Stimulated activated CD8-positive, alpha-beta memory T cell treated with anti-CD3 and anti-CD28 coated beads, Interleukin-7, amount 100 ng/mL, for 24 hours (primary cell): ENCODE data around the gene STK24.
"Not testable (repeated sequence)": the region's sequence is repeated elsewhere in the genome, so short reads cannot be mapped to it uniquely, and the experiment has no call there.

Source experiments
- DNase-seq: peaks from one replicate; pipeline ENCODE4 v3.0.0-alpha.2; 2020; ENCODE audit warnings: low read depth

The STK24 gene

DNA sequence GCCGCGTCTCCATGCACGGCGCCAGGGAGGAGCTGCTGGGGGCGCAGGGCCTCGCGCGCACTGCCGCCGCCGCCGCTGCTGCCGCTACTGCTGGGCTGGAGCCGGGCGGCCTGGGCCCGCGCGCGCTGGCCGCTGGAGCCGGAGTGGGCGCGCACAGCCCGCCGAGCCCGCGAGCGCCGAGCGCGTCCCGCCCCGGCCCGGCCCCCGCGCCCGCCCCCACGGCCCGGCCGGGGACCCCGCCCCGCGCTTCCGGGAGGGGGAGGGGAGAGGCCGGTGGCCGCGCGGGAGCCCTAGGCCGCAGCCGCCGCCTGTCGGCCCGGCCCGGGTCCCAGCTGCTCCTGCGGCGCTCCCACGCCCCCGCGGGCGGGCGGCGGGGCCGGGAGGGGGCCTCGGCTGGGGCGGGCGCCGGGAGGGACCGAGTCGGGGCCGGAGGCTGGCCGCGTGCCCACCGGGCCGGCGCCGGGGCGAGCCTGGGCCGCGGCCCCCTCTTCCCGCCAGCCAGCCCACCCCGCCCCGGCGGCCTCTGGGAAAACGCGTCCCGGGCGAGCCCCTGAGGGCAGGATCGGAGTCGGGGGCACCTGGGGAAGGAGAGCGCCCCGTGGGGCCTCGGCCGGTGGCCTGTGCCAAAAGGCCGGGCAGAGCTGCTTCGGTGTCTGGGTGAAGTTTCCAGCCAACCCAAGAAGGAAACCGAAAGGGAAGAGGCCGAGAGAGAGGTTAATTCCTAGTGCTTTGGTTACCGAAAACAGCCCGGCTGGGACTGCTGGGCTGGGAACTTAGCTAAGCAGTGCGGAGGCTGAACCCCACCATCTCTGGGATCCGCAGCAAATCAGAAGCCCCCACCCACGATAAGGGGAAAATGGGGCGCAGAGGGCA is at the start of gene STK24:
STK24 (minus strand) TSS at position 145 of the 873 bp plus-strand sequence. CDS start 321 bp downstream, outside the sequence.
- peak; percentile 27 for DNase-seq

GRCh38 chr13:98626298-98626935 is 49.5 kb upstream of the STK24 start:
- DNase-seq: no peak

DNA sequence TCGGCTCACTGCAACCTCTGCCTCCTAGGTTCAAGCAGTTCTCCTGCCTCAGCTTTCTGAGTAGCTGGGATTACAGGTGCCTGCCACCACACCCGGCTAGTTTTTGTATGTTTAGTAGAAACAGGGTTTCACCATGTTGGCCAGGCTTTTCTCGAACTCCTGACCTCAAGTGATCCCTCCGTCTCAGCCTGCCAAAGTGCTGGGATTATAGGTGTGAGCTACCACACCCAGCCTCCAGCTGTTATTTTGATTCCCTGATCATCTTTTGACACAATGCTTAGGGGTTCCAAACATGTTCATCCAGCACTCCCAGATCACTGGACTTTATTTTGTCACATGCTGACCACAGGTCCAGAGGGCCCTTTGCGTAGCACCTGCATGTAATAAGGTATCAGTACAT is 47.7 kb upstream of the STK24 start:
- DNase-seq: not testable (repeated sequence)

- no peak for DNase-seq
These were observed 46.0 kb upstream of the STK24 start for GRCh38 chr13:98622931-98623331.

DNA sequence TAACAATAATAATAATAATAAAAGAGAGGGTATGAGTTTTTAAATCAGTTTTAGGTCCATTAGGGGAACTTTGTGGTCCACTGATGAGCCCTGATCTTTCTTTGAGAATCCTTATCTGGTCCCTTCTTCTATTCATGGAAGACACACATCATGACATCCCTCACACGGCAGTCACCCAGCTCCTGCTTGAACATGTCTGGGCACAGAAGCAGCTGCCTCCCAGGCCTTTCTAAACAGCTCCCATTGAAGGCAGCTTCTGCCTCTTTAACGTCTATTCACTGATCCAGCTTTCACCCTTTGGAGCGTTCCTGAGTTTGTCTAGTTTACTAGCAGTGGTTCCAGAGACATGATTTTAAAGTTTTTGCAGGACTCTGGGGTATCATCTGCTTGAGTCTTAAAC is 42.6 kb upstream of the STK24 start:
- DNase-seq: no peak

GRCh38 chr13:98615595-98615994 is 38.7 kb upstream of the STK24 start:
- not testable (repeated sequence) for DNase-seq

DNA sequence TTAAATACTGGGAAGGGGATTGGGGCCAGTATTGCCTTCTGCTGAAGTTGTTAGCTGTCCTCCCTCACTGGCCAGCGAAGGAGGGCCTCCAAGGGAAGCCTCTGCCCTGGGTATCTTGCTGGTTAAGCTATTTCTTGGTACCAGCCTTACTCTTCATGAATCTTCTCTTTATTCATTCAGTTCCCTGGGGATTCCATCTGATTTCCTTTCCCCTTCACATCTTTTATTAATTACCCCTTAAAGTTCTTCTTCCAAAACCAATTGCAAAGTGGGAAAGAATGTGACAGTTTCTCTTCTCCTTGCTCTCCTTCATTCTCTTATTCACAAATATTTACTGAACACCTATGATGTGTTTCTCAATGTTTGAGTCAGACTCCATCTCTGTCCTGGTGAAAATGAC is 36.7 kb upstream of the STK24 start:
- DNase-seq: no peak

DNA sequence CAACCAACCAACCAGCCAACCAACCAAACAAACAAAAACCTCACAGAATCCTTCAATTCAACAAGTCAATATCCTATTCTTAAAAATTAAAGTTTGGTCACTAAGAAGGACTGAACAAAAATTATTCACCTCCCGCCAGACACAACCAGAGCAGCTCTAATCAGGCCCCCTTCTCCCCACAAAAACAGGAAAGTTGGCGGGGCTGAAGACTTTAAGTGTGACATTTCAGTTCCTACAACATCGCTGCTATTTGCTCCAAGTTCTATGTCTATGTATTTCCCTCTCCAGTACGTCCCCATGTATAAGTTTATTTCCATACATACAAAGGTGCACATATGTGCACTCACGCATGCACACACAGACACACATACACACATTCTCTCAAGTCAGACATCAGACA is 32.8 kb upstream of the STK24 start:
- no peak for DNase-seq

DNA sequence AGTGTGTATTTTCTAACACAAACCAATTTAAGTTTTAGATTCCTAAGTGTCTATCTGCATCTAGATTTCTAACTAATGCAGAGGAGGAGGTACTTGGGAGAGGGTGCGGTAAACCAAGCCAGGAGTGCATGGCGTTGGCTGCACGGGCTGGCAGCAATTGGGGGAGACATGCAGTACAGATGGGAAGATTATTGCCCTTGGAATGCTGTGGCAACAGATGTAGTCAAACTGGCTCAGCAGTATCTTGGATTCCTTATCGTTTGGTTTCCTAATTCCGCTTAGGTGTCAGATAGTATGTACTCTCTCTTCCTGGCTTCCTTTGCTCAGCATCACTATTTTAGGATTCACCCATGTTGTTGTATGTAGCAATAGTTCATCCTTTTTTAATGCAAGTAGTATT is 29.4 kb upstream of the STK24 start:
- DNase-seq: no peak

DNA sequence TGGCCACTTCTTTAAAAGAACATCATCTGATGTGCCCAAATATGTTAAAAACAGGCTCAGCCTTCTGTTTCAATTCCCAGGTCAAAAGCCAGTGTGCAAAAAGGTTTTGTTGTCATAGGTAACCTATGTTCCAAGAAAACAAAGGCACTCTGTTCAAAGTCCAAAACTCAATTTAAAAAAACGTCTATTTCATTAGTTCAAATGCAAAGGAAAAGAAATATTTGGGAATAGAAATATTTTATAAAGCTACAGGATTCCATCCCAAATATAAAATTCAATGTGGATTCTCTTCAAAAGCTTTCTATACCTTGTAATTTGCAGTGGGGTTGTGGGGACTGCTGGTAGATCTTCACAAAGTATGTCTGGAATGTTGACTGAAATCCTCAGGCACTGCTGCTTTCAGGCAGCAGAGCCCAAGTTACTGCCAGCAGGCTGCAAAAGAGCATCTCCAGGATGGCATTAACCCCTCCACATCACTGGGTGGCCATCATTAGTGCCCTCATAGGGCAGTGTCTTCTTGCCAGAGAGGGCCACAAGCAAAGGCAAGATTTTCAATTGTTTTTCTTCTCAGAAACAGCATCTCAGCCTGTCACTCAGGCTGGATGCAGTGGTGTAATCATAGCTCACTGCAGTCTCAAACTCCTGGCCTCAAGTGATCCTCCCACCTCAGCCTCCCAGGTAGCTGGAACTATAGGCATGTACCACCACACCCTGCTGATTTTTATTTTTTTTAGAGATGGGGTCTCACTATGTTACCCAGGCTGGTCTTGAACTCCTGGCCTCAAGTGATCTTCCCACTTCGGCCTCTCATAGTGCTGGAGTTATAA is 22.8 kb upstream of the STK24 start:
- DNase-seq: no peak

DNA sequence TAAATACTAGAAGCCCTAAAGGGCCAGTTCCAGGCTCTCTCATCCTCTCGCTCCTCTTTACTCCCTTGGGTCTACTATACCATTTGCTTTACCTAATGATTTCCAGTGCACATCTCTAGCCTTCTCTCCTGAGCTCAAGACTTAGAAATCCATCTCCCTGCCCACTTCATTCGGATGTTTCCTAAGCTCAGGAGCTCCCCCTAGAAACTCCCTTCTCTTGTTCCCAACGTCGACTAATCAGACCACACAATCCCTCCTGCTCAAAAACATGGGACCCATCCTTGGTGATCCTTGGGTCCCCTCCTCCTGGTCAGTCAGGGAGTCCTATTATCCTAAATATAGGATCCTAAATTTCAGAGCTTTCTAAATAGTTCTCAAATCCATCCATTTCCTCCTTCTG is 21.1 kb upstream of the STK24 start:
- DNase-seq: no peak

DNA sequence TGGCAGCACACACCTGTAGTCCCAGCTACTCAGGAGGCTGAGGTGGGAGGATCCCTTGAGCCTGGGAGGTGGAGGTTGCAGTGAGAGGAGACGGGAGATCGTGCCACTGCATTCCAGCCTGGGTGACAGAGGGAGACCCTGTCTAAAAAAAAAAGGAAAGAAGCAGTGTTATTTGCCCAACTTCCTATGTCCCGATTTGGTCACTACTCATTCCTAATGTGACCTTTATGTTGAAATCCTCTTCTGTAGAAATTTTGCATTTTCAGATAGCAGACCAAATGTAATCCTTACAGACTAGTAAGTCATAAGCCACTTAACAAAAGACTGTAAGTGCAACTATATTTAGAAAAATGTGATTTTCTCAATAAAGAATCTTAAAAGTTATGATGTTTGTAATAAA is 18.2 kb upstream of the STK24 start:
- no peak for DNase-seq

DNA sequence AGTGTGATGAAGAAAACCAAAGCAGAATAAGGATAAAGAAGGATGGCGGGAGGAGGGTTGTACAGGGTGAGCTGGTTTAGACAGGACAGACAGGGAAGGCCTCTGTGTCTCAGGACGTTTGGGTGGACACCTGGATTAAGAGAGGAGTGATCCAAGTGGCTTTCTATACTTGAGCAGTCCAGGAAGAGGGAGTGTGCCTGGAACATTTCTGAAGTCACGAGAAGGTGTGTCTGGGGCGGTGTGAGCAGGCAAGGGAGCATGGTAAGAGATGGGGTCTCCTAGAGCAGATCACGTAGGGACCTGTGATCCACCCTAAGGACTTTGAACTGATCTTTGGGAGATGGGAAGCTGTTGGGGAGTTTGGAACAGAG is 15.4 kb upstream of the STK24 start:
- DNase-seq: no peak

DNA sequence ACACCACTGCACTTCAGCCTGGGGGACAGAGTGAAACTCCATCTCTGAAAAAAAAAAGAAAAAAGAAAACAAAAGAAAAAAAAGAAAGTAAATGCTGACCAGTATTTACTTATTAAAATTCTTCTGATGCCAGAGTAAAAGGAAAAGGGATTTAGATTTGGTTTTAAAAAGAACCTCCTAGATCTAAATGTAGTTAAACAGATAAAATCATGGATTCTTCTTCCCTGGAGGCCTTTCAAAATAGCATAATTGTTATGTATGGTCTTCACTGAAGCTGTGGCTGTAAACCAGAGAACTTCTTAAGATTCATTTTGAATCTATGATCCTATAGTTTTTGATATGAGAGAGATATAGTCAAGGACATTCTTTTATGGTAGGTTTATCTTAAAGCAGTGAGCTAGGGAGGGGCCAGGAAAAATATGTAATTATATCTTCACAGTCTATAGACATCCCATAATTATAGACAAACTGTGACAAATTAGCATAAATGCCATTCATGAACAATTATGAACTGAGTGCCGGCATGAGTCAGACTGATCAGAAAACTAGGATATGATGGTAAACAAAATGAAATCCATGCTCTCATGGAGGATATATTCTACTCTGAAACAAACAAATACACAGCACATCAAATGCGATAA is 14.9 kb upstream of the STK24 start:
- no peak for DNase-seq

DNA sequence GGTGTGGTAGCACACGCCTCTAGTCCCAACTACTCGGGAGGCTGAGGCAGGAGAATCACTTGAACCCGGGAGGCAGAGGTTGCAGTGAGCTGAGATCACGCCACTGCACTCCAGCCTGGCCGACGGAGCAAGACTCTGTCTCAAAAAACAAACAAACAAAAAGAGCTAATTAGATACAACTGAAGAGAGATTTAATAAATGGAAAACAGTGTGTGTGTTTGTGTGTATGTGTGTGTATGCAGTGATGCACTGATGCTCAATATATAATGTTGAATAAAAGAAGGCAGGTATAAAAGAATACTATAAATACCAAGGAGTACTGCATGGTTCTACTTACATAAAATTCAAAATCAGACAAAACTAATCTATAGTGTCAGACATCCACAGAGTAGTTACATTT is 13.6 kb upstream of the STK24 start:
- not testable (repeated sequence) for DNase-seq

DNA sequence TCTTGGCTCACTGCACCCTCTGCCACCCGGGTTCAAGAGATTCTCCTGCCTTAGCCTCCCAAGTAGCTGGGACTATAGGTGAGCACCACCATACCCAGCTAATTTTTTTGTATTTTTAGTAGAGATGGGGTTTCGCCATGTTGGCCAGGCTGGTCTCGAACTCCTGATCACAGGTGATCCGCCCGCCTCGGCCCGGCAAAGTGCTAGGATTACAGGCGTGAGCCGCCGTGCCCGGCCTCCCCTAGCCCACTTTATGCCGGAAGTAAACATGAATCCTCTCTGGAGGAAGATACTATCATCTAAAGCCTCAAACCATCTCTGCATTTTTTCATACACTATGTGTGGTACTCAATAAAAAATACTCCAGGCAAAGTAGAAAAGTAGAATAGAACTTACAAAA is 12.6 kb upstream of the STK24 start:
- DNase-seq: not testable (repeated sequence)

DNA sequence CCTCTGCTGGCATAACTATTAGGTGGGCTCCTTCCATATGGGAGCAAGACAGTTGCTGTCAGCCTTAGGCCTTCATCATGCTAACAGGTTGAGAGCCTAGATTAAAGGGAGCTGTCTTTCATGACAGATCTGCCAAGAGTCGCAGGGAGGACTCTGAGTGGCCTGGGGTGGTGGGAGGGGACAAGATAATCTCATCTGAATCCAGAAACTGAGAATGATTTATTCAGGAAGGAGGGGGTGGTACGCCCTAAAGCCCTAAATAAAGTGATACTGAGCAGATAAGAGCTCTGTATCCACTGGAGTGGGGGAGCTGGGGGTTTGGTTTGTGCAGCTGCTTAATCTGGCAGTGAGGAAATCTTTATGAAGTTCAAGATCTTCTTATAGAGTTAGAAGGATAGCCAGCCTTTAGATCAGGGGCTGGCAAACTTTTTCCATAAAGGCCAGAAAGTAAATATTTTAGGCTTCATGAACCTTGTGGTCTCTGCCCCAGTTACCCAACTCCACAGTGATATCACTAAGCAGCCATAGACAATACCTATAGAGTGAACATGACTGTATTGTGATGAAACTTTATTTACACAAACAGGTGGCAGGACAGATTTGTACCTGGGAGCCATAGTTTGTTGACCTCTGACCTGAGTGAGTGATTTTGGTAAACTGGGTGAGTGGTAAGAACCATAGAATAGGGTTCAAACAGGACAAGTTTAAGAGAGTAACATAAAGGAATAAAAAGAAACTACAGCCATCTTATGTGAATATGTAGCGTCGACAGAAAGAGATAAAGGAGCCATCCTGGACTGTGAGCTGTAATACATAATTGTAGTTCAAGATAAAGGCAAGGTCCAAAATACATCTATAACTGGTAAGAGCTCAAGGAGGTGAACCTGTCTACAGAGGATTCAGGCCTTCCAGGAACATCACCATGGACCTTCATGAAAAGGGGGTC is 9.8 kb upstream of the STK24 start:
- no peak for DNase-seq

DNA sequence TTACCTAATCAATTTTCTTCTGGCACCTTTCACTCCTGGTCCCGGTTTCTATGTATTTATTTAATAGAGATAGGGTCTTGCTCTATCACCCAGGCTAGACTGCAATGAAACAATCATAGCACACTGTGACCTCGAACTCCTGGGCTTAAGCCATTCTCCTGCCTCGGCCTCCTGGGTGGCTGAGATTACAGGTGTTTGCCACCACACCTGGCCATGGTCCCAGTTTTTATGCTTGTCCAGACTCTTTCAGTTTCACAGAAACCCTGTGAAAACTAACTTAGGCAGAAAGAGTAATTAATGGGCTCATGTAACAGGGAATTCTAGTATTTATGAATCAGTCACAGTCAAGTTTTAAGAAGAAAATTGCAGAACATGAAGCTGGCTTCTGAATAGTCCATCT is 9.0 kb upstream of the STK24 start:
- DNase-seq: no peak

DNA sequence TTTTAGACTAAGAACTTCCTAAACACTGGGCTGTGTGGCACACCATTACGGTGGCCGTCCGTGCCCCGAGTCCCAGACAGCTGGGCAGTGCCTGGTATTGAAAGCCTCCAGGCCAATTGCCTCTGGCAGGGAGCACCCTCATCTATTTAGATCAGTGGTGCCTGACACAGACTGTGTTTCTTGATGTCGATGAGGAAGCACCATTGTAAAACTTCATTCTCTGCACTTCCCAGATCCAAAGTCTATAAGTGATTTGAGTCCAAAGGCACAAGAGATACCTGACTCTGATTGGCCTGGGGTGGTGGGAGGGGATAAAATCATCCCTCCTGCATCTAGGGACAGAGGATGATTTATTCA is 8.5 kb upstream of the STK24 start:
- no peak for DNase-seq

DNA sequence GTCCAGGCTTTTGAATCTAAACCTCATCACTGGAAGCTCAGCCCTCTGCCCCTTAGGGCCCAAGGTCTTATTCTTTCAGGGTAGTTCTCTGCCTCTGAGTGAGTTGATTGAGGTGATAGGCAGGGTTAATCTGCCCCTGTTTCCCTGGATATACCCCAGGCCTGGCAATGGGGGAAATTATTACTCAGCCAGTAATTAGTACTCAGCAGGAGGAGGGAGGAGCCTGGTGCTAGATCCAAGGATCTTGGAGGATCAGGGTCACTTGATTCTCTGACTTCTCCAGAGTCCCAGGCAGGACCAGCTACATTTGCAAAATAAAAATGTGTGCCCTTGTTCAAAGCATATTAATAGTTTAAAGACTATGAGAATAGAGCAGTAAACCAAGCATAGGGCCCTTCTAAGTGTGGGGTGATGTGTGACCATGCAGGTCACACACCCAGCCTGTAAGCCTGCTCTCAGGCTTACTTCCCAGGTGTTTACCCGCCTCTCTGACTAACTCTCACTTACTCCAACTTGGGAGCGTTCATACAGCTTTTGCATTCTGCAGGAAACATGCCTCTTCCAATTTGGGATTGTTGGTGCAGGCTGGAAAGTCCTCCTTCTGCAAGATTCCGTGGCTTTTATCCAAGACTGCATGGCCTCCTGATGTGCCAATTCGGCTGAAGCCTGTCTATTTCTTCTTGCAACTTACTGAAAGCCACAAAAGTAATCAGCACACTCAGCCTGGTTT is 7.9 kb upstream of the STK24 start:
- DNase-seq: no peak

DNA sequence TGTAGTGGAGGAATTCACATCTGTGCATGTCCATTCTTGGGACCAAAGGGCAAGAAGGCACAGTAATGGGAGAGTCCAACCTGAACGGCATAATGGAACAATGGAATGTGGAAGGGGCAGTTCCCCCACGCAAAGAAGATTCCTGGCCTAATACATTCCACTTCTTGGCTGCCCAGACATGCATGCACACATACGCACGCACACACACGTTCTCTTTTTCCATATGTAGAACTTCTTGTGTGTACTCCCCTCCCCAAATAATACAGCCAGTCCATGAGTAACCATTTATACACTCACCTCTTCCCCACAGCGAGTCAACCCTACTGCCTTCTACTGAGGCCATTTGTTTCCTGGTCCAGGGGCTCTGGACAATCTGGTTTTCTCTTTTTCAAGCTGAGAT is 6.0 kb upstream of the STK24 start:
- no peak for DNase-seq
